Measurements from ENCODE around the gene SLC22A12.

The SLC22A12 gene

GRCh38 chr11:64604458-64605243 lies 13.6 kb downstream of the SLC22A12 start:
- DNase-seq (ENCODE audit: low spot score), result no peak

GRCh38 chr11:64605244-64605560 lies 14.2 kb downstream of the SLC22A12 start:
- DNase-seq (ENCODE audit: low spot score), result no peak

- DNase-seq (ENCODE audit: low spot score), result no peak
Measured at GRCh38 chr11:64605656-64606585, 14.9 kb downstream of the SLC22A12 start.

- no peak for DNase-seq (ENCODE audit: low spot score)
Measured at GRCh38 chr11:64606796-64607380, 15.9 kb downstream of the SLC22A12 start.

GRCh38 chr11:64607381-64607985 lies 16.5 kb downstream of the SLC22A12 start:
- no peak for DNase-seq (ENCODE audit: low spot score)

- DNase-seq (ENCODE audit: low spot score), result no peak
Measured at GRCh38 chr11:64608046-64608445, 17.0 kb downstream of the SLC22A12 start.

- no peak for DNase-seq (ENCODE audit: low spot score)
Measured at GRCh38 chr11:64608636-64609035, 17.6 kb downstream of the SLC22A12 start.

GRCh38 chr11:64609436-64610047 lies 18.5 kb downstream of the SLC22A12 start:
- no peak for DNase-seq (ENCODE audit: low spot score)

GRCh38 chr11:64610596-64610995 lies 19.6 kb downstream of the SLC22A12 start:
- no peak for DNase-seq (ENCODE audit: low spot score)

- no peak for DNase-seq (ENCODE audit: low spot score)
Measured at GRCh38 chr11:64611176-64611575, 20.2 kb downstream of the SLC22A12 start.

- no peak for DNase-seq (ENCODE audit: low spot score)
Measured at GRCh38 chr11:64611869-64612646, 21.0 kb downstream of the SLC22A12 start.

- no peak for DNase-seq (ENCODE audit: low spot score)
Measured at GRCh38 chr11:64613648-64614047, 22.6 kb downstream of the SLC22A12 start.

- no peak for DNase-seq (ENCODE audit: low spot score)
Measured at GRCh38 chr11:64614917-64615316, 23.9 kb downstream of the SLC22A12 start.

GRCh38 chr11:64616817-64617216 lies 25.8 kb downstream of the SLC22A12 start:
- DNase-seq (ENCODE audit: low spot score), result no peak

- DNase-seq (ENCODE audit: low spot score), result no peak
Measured at GRCh38 chr11:64619196-64619595, 28.2 kb downstream of the SLC22A12 start.

GRCh38 chr11:64619811-64620380 lies 28.9 kb downstream of the SLC22A12 start:
- DNase-seq (ENCODE audit: low spot score), result no peak

- DNase-seq (ENCODE audit: low spot score), result no peak
Measured at GRCh38 chr11:64620381-64620971, 29.5 kb downstream of the SLC22A12 start.

- DNase-seq (ENCODE audit: low spot score), result no peak
Measured at GRCh38 chr11:64621283-64622019, 30.4 kb downstream of the SLC22A12 start.

GRCh38 chr11:64622681-64623080 lies 31.7 kb downstream of the SLC22A12 start:
- no peak for DNase-seq (ENCODE audit: low spot score)

Data from CD4-positive, alpha-beta T cell treated with Interleukin-2 at 100 ng/mL for 4 hours (primary cell).